ENCODE results near the gene HCLS1.
"Not testable (repeated sequence)": the region's sequence is repeated elsewhere in the genome, so short reads cannot be mapped to it uniquely, and the experiment has no call there.

Gene HCLS1
- 77.7 to 380 (median 257) reads per million in 17 experiments for total RNA-seq

DNA sequence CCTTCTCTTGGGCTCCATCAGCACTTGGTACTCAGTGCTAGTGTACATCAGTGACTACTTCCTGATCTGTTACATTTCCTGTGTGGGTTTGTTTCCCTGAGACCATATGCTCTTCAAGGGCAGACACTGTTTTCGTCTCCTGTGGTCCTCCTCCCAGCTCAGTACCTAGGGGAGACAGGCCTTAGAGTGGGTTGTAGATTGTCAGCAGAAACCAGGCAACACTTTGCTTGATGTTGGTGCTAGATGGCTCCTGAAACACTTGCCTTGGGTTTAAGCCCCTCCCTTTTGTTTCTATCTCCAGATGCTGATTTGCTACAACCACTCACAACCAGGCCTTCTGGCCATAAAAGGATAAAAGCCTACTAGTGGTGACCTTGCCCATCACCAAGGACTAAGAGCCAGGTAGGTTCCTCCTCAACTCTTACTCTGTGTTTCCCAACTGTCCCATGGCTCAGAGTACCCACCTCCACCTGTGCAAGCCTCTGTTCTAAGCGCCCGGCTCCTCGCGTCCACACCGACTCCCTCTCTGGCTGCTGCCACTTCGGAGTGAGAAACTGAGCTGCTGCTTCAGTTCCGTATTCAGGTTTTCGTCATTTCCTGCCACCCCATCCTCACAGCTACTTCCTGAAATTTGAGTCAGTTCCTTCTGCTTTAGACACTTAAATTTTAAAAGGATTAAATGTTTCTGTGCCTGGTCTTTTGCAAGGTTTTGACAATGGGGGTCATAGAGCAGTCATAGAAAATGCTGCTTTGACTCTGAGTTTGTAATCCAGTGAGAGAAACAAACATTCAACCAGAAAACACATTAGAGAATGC is at the start of gene HCLS1:
Gene HCLS1 (minus strand): TSS at position 548 of the 816 bp plus-strand sequence. CDS start 2,556 bp downstream, outside the sequence.
- peak; percentile 83 to 91 (median 88) for DNase-seq

GRCh38 chr3:121710347-121710746 is 49.6 kb upstream of the HCLS1 start:
- no peak for DNase-seq

GRCh38 chr3:121707531-121708273 is 47.0 kb upstream of the HCLS1 start:
- DNase-seq = no peak

DNA sequence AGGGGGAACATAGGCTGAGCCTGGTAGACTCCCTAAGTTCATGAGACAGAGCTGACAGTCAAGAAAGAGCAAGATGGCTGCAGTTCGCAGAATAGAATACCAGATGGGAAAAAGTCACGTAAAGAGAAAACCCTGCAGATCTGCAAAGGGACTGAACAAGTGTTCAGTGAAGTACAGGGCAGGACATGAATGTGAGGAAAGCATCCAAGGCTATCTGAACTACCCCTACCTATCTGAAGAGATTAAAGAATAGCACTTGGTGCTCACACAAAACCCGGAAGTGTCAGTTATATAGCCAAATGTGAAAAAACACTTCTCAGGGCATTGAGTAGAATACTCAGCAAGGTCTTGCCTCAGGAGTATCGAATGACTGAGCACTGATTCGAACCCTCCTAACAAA is 44.8 kb upstream of the HCLS1 start:
- no peak for DNase-seq

DNA sequence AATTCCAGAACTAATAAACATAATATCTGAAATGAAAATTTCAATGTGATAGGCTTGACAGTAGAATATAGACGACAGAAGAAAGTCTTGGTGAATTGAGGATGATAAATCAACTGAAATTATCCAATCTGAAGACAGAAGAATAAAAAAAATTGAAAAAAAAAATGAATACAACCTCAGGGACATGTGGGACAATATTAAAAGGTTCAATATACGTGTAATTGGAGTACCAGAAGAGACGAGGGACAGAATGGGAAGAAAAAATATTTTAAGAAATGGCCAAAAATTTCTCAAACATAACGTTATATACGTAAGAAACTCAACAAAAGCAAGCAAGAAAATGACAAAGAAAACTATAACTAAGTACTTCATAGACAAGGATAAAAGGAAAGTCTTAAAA is 43.3 kb upstream of the HCLS1 start:
- no peak for DNase-seq

DNA sequence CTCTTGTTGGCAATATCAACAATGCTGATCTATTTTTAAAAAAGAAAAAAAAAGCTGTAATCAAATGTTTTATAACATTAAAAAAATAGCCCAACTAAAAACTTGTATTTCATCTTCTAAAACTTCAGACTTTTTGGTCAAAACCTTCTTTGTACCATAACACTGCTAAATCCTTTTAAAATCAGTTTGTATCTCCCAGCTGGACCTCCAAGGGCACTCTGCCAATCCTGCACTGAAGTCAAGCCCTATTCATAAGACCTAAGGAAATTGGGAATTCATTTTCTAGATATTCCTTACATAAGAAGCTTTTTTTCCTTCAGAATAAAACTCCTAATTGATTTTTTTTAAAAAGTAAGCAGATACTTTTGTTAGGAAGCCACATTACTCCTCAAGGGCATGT is 38.2 kb upstream of the HCLS1 start:
- no peak for DNase-seq

DNA sequence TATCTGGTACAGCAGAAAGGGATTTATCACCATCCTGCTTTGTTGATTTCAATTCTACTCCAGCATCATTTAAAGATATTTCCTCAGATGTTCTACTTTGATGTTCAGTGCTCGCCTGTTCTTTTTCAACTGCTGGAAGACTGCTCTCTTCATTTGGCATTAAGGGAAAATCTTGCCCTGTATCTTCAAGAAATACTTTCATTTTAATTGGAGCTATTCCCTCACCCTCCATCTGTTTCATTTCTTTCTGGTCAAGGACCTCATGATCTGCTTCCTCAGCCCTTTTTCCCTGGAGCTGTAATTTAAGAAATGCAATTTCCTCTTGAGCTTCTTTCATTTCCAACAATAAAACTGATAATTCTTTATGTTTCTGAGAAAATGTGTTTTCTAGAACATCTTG is 37.8 kb upstream of the HCLS1 start:
- no peak for DNase-seq

DNA sequence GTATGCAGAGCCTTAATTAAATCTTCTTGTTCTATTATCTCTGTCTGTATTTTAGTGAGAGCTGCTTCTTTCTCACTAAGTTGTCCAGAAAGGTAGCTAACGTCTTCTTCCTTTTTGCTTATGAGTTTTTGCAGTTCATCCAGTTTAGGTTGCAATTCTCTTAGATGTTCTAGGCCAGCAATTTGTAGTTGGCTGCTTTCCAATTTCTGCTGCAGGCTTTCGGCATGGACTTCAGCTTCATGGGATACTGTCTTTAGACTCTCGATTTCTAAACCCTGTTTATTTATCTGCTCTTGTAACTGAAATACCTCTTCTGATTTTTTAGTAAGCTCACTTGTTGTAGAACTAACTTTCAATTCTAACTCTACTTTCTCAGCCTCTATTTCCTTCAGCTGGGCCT is 35.5 kb upstream of the HCLS1 start:
- peak in 1 of 4 experiments; percentile 8 for DNase-seq

DNA sequence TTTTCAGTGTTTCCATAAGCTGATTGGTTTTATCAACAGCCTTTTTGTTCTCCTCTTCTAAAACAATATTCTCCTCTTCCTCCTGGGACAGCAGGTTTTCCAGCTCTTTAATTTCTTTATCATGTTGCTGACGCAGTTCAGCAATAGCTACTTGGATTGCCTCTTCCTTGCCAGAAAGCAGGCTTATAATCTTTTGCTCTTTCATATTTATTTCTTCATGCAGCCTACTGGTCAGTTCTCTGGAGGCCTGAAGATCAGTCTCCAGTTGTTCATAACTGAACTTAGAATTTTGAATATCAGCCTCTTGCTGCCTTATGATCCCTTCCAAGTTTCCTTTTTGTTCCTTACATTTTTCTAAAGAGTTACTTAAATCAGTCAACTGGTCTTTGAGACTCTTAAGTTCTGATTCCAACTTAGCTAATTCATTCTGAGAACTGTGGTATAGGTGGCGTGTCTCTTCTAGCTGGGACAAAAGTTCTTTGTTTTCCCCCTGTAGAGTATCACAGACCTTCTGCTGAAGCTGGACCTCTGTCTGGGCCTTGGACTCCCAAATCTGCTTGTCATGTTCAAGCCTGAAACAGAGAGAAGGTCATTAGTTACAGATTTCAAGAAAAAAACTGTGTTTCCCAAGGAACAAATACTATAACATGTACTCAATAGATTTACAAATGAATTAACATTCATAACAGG is 31.5 kb upstream of the HCLS1 start:
- no peak for DNase-seq

- peak in 1 of 4 experiments; percentile 8 for DNase-seq
These were observed 30.2 kb upstream of the HCLS1 start for GRCh38 chr3:121690777-121691405.

DNA sequence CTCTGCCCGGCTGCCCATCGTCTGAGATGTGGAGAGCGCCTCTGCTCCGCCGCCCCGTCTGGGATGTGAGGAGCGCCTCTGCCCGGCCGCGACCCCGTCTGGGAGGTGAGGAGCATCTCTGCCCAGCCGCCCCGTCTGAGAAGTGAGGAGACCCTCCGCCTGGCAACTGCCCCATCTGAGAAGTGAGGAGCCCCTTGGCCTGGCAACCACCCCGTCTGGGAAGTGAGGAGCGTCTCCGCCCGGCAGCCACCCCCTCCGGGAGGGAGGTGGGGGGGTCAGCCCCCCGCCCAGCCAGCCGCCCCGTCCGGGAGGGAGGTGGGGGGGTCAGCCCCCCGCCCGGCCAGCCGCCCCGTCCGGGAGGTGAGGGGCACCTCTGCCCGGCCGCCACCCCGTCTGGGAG is 28.0 kb upstream of the HCLS1 start:
- DNase-seq = not testable (repeated sequence)

DNA sequence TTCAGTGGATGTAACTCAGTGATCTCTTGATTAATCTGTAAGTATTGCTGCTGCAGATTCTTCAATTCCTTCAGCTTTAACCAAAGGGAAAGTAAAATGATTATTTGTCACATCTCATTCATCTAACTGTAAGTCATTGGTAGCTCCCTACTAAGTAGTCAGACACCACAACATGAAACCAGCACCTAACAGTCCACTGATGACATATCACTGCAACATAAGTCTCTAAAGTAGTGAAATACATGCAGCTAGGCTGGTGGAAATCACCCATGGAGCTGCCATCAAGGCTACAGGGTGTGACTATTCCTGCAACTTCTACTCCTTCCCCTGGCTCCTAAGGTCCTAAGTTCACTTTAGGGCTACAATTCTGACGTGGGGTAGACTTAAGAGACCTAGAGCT is 21.1 kb upstream of the HCLS1 start:
- DNase-seq = no peak

- DNase-seq = no peak
These were observed 16.4 kb upstream of the HCLS1 start for GRCh38 chr3:121677141-121677540.

DNA sequence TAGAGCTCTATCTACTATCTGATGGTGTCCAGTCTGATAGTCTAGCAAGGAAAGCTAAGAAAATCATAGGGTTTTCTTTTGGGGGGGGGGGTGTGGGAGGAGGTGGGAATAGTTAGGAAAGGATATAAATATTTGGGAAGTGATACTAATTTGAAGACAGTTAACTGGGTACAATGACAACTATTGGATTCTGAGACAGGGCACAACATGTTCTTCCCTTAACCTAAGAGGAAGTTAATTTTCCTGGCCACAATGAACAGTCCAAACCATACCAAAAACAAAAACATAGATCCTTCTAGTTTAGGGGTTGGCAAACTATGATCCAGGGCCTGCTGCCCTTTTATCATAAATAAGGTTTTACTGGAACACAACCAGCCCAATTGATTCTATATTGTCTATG is 10.0 kb upstream of the HCLS1 start:
- DNase-seq = peak in 2 of 4 experiments; percentile 14 to 34

DNA sequence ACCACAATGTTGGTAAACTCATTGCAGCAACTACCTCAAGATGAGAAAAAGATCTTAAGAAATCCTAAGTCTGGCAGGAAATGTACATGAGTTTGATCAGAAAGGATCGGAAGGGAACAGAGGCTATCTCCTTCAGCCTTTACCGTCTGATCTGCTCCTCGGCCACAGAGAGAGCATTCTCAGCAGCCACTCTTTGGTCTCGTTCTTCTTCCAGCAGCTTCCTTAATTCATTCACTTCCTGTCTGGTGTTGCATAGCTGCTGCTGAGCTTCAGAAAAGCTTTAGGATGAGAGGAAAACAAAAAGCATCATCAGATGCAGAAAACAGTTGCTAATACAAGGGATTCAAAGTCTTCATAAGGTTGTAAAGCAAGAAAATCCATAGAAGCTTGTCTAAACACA is 6.6 kb upstream of the HCLS1 start:
- DNase-seq = peak; percentile 42 to 66 (median 57)

GRCh38 chr3:121665488-121665887 is 4.8 kb upstream of the HCLS1 start:
- DNase-seq = peak in 3 of 4 experiments; percentile 23 to 63 (median 55)

DNA sequence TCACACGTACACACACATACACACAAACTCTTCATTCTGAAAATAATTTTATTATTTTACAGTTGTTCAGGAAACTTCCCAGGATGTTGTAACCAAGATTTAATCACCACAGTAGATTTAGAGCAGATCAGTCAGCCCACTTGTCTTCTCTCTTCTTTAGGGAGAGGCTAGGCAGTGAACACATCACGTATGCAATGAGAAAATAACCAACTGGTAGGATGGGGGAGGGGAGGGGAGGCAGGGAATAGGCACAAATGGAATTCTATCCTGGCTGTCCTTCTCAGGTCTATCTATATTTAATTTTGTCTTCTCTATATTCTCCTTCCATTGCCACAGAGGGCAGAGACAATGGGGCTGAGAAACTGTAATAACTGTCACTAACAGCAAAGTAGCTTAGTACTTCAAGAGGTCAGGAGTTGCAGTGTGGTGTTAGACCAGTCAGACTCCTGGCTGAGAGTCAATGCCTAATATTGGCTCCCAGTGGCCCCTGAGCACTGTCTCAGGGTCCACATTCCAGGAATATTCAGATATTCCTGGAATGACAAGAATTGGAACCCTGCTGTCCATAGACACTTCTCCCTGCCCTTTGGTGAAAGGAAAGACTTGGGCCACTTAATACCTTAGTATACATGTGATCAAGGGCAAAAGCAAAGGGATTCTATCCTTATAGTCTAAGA is 2.6 kb upstream of the HCLS1 start:
- no peak for DNase-seq

GRCh38 chr3:121662742-121663141 is 2.0 kb upstream of the HCLS1 start:
- DNase-seq = no peak

DNA sequence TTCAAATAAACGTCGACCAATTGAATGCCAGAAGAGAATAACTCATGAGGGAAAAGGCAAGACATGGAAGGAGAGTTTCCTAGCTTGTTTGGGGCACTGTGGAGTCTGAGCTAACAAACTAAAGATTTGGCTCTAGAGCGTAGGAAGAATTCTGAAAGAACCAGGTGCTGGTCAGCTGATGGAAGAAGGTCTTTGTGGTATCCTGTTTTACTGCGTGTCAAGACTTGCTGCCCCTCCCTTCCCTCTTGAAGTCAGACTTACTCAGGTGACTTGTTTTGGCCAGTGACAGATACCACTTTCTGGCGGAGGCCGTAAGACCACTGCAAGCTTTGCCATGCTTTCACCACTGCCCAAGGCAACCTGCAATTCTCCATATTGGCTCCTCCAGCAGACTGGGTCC is 673 bp upstream of the HCLS1 start:
- DNase-seq = peak in 2 of 4 experiments; percentile 7 to 14

GRCh38 chr3:121659586-121659985 is 1.1 kb downstream of the HCLS1 start:
- peak in 3 of 4 experiments; percentile 36 to 60 (median 58) for DNase-seq

DNA sequence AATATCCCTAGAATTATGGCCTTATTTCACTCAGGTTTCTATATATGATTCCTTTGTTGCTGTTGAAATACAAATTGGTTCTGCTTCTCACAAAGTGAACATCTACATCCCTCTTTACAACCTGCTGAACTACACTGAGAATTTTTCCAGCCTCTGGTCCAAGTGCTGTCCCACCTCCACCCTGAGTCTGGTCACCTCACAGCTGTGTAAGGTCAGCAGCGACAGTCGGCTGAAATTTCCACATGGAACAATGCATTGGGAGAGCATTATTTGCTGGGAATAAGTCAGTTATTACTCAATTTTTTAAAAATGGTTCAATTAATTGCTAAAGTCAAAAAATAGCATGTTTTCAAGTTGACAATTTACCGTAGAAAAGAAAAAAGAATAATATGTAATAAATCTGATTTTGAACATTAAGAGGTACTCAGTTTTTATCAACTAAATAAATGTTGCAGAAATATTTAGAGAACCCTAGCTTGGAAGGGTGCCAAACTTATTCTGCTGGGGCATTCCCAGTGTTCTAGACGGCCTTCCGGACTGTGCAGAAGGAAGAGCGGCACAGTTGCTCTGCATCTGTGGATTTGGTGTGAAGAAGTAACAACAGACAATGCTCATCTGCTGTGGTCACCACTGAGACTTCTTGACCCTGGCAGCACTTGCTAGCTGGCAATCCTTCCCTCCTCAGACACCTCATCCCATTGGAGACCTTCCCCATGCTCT is 1.8 kb downstream of the HCLS1 start:
- DNase-seq = no peak

All from suppressor macrophage (primary cell).